NB4 (cell line): ENCODE results near the gene SPATA46.

Experiments
- CTCF ChIP-seq: IDR thresholded peaks from one replicate; pipeline ENCODE4 v1.5.1; 2012; ENCODE audit warnings: low read depth, low read length
- MAX ChIP-seq: IDR thresholded peaks from 2 replicates; pipeline ENCODE4 v1.6.1; 2011; ENCODE audit warnings: low read depth, low read length
- POLR2A ChIP-seq: IDR thresholded peaks from 2 replicates; pipeline ENCODE4 v1.6.1; 2011; ENCODE audit warnings: mild to moderate bottlenecking; ENCODE audit not compliant: insufficient read length; ENCODE audit errors: extremely low read depth

GRCh38 chr1:162367073-162367472 lies 9.6 kb downstream of the SPATA46 start:
- TF ChIP-seq CTCF, result no peak
- no peak for TF ChIP-seq MAX
- TF ChIP-seq POLR2A, result no peak
